GM21423 (cell line): ENCODE results near the gene SEPTIN3.

Source experiments
- ATAC-seq: cut with Tn5 transposase; IDR thresholded peaks from one replicate; pipeline ENCODE4 v1.9.1; 2021; ENCODE audit warnings: mild to moderate bottlenecking, moderate library complexity; ENCODE audit not compliant: unreplicated experiment

The SEPTIN3 gene

GRCh38 chr22:42007922-42008321 is 38.7 kb downstream of the SEPTIN3 start:
- ATAC-seq, result no peak

DNA sequence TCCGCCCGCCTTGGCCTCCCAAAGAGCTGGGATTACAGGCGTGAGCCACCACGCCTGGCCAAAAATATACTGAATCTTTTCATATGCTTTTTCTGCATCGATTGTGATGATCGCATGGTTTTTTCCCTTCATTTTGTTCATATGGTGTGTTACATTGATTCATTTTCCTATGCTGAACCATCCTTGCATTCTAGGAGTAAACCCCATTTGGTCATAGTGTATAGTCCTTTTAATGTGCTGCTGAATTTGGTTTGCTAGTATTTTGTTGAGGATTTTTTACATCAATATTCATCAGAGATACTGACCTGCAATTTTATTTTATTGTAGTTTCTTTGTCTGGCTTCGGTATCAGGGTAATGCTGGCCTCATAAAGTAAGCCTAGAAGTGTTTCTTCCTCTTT is 41.5 kb downstream of the SEPTIN3 start:
- no peak for ATAC-seq

DNA sequence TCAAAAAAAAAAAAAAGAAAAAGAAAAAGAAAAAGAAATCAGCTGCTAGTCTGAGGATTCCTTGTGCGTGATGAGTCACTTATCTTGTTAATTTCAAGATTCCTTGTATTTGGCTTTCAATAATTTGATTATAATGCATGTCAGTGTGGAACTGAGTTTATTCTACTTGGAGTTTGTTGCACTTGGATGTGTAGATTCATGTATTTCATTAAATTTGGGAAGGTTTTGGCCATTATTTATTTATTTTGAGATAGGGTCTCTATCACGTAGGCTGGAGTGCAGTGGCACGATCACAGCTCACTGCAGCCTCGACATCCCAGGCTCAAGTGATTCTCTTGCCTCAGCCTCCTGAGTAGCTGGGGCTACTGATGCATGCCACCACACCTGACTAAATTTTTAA is 44.1 kb downstream of the SEPTIN3 start:
- ATAC-seq, result no peak

DNA sequence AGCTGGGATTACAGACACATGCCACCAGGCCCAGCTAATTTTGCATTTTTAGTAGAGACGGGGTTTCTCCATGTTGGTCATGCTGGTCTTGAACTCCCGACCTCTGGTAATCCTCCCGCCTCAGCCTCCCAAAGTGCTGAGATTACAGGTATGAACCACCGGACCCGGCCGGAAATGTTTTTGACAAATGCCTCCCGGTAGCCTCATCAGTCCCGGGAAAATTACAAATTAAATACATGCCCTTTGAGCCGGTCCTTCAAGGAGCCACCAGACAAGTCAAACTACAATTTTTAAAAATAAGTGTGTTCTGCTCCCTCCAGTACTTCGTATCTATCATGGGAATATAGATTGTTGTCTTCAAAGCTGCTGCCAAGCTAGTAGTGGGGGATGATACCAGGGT is 46.9 kb downstream of the SEPTIN3 start:
- ATAC-seq, result no peak

DNA sequence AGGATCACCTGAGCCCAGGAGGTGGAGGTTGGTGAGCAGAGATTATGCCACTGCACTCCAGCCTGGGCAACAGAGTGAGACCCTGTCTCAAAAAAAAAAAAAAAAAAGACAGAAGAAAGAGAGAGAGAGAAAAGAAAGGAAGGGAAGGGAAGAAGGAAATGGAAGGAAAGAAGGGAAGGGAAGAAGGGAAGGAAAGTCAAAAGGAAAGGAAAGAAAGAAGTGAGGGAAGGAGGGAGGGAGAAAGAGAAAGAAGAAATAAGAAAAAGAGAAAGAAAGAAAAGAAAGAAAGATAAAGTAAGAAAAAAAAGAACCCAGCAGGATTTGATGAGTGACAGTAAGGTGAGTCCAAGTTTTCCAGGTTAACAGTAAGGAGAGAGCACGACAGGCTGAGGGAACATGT is 49.0 kb downstream of the SEPTIN3 start:
- no peak for ATAC-seq
